Loucy (cell line): ENCODE results near the gene DENND5A.

Experiments used
- EZH2phosphoT487 ChIP-seq: fragments of 200-600 bp; IDR thresholded peaks from 2 replicates; pipeline ENCODE4 v1.6.1; 2018; ENCODE audit warnings: antibody characterized with exemption, mild to moderate bottlenecking, moderate library complexity, borderline replicate concordance
- TF ChIP-seq, protein P1 (sequence below): fragments of 200-600 bp; sonication (generic); conservative IDR thresholded peaks from 2 replicates; pipeline ENCODE4 v1.5.1; 2014; ENCODE audit warnings: mild to moderate bottlenecking, antibody characterized with exemption, low read length

DNA sequence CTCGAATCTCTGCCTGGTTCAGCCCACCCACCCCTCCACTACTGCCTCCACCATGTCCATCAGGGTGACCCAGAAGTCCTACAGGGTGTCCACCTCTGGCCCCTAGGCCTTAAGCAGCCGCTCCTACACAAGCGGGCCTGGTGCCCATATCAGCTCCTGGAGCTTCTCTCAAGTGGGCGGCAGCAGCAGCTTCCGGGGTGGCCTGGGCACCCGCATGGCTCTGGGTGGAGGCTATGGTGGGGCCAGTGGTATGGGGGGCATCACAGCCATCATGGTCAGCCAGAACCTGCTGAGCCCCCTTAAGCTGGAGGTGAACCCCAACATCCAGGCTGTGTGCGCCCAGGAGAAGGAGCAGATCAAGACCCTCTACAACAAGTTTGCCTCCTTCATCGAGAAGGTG is 170.7 kb downstream of the DENND5A start:
- TF ChIP-seq, protein P1, sequence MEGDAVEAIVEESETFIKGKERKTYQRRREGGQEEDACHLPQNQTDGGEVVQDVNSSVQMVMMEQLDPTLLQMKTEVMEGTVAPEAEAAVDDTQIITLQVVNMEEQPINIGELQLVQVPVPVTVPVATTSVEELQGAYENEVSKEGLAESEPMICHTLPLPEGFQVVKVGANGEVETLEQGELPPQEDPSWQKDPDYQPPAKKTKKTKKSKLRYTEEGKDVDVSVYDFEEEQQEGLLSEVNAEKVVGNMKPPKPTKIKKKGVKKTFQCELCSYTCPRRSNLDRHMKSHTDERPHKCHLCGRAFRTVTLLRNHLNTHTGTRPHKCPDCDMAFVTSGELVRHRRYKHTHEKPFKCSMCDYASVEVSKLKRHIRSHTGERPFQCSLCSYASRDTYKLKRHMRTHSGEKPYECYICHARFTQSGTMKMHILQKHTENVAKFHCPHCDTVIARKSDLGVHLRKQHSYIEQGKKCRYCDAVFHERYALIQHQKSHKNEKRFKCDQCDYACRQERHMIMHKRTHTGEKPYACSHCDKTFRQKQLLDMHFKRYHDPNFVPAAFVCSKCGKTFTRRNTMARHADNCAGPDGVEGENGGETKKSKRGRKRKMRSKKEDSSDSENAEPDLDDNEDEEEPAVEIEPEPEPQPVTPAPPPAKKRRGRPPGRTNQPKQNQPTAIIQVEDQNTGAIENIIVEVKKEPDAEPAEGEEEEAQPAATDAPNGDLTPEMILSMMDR = no peak
- no peak for TF ChIP-seq EZH2phosphoT487
